SK-N-MC (cell line): ENCODE data around the gene STATH.

Experiments used
- EZH2 ChIP-seq: fragments of 200-600 bp; sonication (generic); IDR thresholded peaks from one replicate; pipeline ENCODE4 v1.6.1; 2017; ENCODE audit warnings: antibody characterized with exemption
- POLR2AphosphoS5 ChIP-seq: IDR thresholded peaks from 2 replicates; pipeline ENCODE4 v1.6.1; 2012; ENCODE audit warnings: mild to moderate bottlenecking, low read depth, low read length, borderline replicate concordance

DNA sequence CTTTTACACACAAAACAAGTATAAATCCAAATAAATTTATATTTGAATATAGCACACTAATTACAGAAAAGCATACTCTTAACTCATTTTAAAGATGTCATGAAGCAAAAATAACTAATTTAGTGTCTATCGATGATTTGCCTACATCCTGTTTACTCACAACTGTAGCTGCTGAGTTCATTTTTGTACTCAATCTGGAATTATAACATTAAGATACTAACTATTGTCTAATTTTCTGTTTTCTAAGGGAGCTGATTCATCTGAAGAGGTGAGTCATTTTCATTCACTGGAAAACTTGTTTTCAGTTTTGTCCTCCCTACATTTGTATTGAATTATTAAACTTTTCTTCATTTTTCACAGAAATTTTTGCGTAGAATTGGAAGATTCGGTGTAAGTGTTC, 3.7 kb downstream of the STATH start:
- no peak for TF ChIP-seq POLR2AphosphoS5
- TF ChIP-seq EZH2 = no peak
